ENCODE results near the gene INPP5D. TPM values are rescaled to one million over a fixed set of nuclear protein-coding genes. Genes with fewer than 3 reads are reported as not detected.

The INPP5D gene
- total and polyA plus RNA-seq, 2 of the 8 experiments (the other 6 are each of a cell fraction or from before 2014, with no cell fraction given): 4.5 to 7.1 TPM

DNA sequence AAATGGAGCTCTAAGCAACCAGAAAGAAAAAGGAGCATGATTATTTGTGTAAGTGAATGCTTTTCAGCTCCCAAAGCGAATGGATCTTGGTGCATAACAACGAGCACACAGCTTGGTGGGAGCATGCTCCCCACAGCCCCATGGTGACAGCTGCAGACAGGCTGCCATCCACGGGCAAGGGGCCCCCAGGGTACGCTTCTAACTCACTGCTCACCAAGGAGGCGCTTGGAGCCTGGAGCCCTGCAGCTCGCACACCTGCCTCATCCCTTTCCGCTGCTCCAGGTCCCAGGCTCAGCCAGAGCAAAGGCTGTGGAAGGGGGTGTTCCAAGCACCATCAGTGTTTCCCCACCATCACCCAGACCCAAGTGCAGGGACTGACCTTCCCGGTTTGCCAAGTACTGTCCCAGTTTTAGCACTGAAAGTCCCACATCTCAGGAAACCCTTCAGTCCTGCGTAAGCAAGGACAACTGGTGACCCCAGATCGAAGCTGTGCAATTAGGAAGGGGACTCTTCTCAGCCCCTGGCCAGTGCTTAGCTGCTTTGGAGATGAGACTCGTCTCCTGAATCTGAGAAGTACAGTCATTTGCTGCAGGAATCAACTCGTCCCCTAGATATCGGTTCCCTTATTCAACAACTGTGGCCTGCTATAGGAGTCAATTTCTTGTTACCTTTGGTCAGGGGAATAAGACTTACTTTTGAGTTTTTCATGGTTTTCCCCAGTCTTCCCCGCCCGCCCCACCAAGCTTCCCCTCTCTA lies 141.3 kb downstream of the INPP5D start:
- no peak overlapping the region for H2BK20ac ChIP-seq (ENCODE audit: low read length)
- no peak overlapping the region for H3K4me2 ChIP-seq (ENCODE audit: insufficient read depth in 1 of 2, low read depth in 2 of 2, low read length in 2 of 2)
- no peaks in the 10 kb centered on the region for H3K79me2 ChIP-seq (ENCODE audit: control insufficient read depth in 1 of 2, insufficient read depth in 2 of 2, low read length in 2 of 2)
- no peak overlapping the region for H2BK5ac ChIP-seq (ENCODE audit: low read depth, low read length)
- no peak overlapping the region for H3K27ac ChIP-seq (ENCODE audit: low read depth, low read length)
- no peaks in the 10 kb centered on the region for H4K20me1 ChIP-seq (replicated peaks in 1 of 2; ENCODE audit: control insufficient read depth in 1 of 2, insufficient read depth in 2 of 2, low read length in 2 of 2)
- H2BK12ac ChIP-seq (ENCODE audit: low read depth, low read length): no peak overlapping the region
- H3K18ac ChIP-seq (ENCODE audit: extremely low read depth, low read length): no peak overlapping the region
- H2BK120ac ChIP-seq (replicated peaks; ENCODE audit: low read depth, low read length): no peak overlapping the region
- ChIA-PET POLR2A (ENCODE audit: partially characterized antibody) (no interaction called here), CTCF (ENCODE audit: partially characterized antibody) (interaction anchor here (0.9 to 2.7 kb wide), 10 partner anchors 8 to 147 kb away, joined by 3 to 13 read pairs (median 4); partner anchors contain the start of gene ATG16L1)
- H3K23ac ChIP-seq (ENCODE audit: insufficient read length): no peak overlapping the region
- H3K27me3 ChIP-seq (replicated peaks in 1 of 4; ENCODE audit: control insufficient read depth in 3 of 4, extremely low read depth in 1 of 4, insufficient read depth in 3 of 4, low read length in 3 of 4): no peaks in the 10 kb centered on the region; a peak in 1 of 7 replicates
- no peak overlapping the region for H3K4ac ChIP-seq (replicated peaks; ENCODE audit: insufficient read length, low read depth, low read length)
- H3K9me3 ChIP-seq (ENCODE audit: insufficient read depth in 2 of 2, low read depth in 1 of 2, low read length in 1 of 2): peaks cover 0 to 6% of the 10 kb centered on the region in 2 experiments; a peak in 2 of 4 replicates
- no peaks in the 10 kb centered on the region for H3K23me2 ChIP-seq (ENCODE audit: low read depth, low read length)
- no peak overlapping the region for H3K56ac ChIP-seq (replicated peaks; ENCODE audit: insufficient read length, low read depth, low read length)
- peaks cover 0 to 3% (median under 1%) of the 10 kb centered on the region in 4 experiments; a peak in 2 of 7 replicates for H3K4me1 ChIP-seq (replicated peaks in 1 of 4; ENCODE audit: control insufficient read depth in 3 of 4, insufficient read depth in 4 of 4, low read length in 3 of 4)
- H2BK15ac ChIP-seq (ENCODE audit: low read length): no peak overlapping the region
- H2AFZ ChIP-seq (ENCODE audit: low read length): no peak overlapping the region
- no peak for FAIRE-seq
- WGBS, 2 experiments (ENCODE audit: extremely low coverage in 1 of 2, insufficient coverage in 1 of 2, insufficient read length in 1 of 2, insufficient replicate concordance in 2 of 2, low coverage in 1 of 2, low lambda C conversion rate in 2 of 2, missing lambda C conversion rate in 1 of 2): 87% methylated on average over 14 of the region's 15 CpGs; no CpG with 5 or more reads in 1 of the 2 experiments
- H3K79me1 ChIP-seq (ENCODE audit: low read depth, low read length): no peaks in the 10 kb centered on the region
- H4K8ac ChIP-seq (ENCODE audit: extremely low read depth, insufficient read depth, low read length): no peak overlapping the region
- no peaks in the 10 kb centered on the region; a peak in 2 of 8 replicates for H3K36me3 ChIP-seq (ENCODE audit: control insufficient read depth in 2 of 4, insufficient read depth in 4 of 4, low read length in 3 of 4)
- no peak overlapping the region for H3K9ac ChIP-seq (replicated peaks in 1 of 4; ENCODE audit: extremely low read depth in 1 of 4, low read depth in 3 of 4, low read length in 3 of 4)
- H4K91ac ChIP-seq (replicated peaks; ENCODE audit: insufficient read length, low read length): no peak overlapping the region
- H3K4me3 ChIP-seq (ENCODE audit: extremely low read depth in 1 of 4, insufficient read depth in 2 of 4, low read depth in 3 of 4, low read length in 4 of 4): no peak overlapping the region
- no peak overlapping the region for H4K5ac ChIP-seq (ENCODE audit: insufficient read length, low read depth, low read length)
- no peak overlapping the region for H3K14ac ChIP-seq (ENCODE audit: insufficient read length)
- no peak for DNase-seq (ENCODE audit: low read depth in 1 of 2, low spot score in 2 of 2)
- no peak overlapping the region for H2AK5ac ChIP-seq (ENCODE audit: low read depth, low read length)
- TF ChIP-seq SUZ12 (IDR thresholded peaks at IDR 0.05; ENCODE audit: low read length) (no peak), CBX5 (IDR thresholded peaks at IDR 0.05; ENCODE audit: low read depth, low read length) (no peak), JUND (IDR thresholded peaks at IDR 0.05; ENCODE audit: low read length) (no peak), PHF8 (conservative IDR thresholded peaks at IDR 0.05; ENCODE audit: low read depth, low read length) (no peak), CBX8 (IDR thresholded peaks at IDR 0.05; ENCODE audit: borderline replicate concordance, low read depth, low read length) (no peak), BRCA1 (IDR thresholded peaks at IDR 0.05; ENCODE audit: low read depth, low read length) (no peak), BCL11A (IDR thresholded peaks at IDR 0.05; ENCODE audit: low read depth in 2 of 2, low read length in 2 of 2) (no peak), TAF1 (IDR thresholded peaks at IDR 0.05; ENCODE audit: low read depth, low read length) (no peak), TEAD4 (IDR thresholded peaks at IDR 0.05; ENCODE audit: low read depth, low read length) (no peak), CREB1 (IDR thresholded peaks at IDR 0.05) (no peak)

Measured in H1 (cell line).